Left hindlimb (tissue), 1 donor: ENCODE data around the gene ISYNA1.
A peak's percentile ranks its signal among the peaks of the same experiment; 100 is the strongest.

Source experiments
- DNase-seq: peaks from one replicate; pipeline ENCODE4 v3.0.0-alpha.2; 2018

ISYNA1 gene

DNA sequence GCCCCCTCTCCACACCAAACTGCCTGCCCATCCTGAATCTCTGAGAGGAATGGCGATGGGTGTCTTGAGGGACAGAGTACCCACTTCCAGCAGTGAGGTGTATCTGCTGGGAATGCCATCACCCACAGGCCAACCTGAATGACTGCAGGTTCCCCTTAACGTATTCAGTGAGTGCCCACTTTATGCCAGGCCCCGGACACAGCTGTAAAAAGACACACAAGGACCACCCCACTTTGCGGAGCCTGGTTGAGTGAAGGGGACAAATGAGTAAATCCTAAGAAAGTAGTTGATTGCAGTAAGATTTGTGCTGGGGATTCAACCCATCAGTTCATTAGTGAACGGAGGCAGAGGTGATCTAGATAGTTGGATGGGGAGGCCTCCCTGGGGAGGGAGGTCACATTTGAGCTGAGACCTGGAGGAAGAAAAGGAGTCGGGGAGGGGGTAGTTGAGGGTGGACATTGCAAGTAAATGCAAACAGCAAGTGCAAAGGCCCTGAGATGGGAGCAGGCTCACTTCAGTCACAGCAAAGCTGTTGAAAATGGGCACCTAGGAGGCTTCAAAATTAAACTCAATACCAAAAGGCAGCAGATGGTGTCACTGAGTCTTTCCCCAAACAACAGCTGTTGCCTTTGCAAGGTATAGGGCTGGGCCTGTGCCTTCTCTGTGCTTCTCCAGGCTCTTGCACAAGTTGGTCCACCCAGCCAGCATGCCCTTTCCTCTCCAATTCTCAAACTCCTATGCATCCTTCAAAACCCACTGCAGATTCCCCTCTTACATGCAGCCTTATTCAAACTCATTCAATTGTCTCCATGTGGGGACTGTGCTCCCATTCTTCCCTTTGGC, 47.6 kb downstream of the ISYNA1 start:
- no peak for DNase-seq

DNA sequence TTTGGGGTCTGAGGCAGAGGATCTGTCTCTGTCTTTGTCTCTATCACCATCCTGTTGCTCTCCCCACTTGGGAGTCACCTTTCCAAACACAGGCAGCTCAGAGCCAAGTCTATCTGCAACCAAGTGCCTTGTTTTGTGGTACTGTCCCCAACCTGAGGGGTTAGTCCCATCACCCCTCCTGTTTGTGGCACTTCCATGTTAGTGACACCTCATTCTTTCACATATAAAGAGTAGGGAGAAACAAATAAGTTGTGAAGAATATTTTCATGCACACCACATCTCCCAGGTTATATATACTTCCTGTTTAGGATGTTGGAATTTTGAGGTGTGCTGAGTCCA, 48.2 kb downstream of the ISYNA1 start:
- DNase-seq = no peak

DNA sequence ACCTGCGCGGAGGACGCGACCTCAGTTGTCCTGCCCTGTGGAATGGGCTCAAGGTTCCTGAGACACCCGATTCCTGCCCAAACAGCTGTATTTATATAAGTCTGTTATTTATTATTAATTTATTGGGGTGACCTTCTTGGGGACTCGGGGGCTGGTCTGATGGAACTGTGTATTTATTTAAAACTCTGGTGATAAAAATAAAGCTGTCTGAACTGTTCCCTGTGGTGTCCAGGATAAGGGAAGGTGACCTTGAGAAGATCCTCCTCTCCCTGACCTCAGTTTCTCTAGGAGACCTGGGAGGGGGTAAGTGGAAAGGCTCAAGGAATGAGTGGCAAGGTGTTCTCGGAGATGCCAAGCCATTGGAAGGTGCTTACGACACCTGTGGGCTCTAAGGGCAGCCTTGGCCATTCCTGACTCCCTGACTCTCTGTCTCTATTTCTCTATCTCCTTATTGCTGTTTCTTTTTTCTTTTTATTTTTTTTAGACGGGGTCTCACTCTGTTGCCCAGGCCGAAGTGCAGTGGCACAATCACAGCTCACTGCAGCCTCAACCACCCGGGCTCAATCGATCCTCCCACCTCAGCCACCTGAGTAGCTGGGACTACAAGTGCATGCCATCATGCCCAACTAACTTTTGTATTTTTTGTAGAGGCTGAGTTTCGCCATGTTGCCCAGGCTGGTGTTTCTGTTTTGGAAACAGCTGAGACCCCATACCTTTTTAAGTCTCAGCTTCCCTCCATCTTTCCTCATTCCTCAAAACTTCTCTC, 48.8 kb downstream of the ISYNA1 start:
- DNase-seq = no peak

DNA sequence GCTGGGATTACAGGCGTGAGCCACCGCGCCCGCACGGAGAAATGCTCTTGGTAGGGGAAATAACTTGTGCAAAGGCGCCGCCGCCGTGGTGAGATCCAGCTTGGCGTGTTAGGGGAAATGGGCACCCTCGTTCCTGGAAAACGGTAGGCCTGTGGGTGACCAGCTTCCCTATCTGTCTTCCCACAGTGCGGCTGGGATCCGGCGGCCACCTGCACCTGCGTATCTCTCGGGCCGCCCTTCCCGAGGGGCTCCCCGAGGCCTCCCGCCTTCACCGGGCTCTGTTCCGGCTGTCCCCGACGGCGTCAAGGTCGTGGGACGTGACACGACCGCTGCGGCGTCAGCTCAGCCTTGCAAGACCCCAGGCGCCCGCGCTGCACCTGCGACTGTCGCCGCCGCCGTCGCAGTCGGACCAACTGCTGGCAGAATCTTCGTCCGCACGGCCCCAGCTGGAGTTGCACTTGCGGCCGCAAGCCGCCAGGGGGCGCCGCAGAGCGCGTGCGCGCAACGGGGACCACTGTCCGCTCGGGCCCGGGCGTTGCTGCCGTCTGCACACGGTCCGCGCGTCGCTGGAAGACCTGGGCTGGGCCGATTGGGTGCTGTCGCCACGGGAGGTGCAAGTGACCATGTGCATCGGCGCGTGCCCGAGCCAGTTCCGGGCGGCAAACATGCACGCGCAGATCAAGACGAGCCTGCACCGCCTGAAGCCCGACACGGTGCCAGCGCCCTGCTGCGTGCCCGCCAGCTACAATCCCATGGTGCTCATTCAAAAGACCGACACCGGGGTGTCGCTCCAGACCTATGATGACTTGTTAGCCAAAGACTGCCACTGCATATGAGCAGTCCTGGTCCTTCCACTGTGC, 49.6 kb downstream of the ISYNA1 start:
- peak; percentile 83 for DNase-seq

DNA sequence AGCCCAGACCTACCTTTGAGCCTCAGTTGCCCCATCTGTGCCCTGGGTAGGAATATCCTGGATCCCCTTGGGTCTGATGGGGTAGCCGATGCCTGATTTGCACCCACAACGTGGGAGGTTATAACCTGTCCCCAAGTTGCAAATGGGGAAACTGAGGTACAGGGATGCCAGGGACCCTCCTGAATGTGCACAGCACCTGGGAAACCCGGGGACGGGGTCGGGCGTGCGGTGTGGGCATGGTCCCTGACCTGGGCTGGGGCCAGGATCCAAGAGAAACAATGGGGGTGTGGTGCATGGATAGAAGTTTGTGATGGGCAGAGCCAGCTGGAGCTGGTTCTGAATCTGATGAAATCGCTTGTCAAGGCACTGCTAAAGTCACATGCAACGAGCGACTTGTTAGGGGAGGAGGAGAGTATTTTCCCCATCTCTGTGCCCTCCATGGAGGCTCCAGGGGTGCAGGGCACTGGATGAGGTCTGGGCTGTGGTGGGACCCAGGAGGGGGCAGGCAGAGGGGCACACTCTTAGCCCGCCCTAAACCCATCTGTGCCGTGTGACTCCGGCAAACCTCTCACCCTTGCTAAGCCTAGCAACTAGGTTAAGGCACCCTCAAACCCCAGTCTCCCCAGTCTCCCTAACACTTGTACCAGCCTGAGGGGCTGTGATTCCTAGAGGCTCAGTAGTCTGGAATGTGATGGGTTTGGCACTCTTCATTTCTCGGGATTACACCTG, 51.2 kb downstream of the ISYNA1 start:
- DNase-seq = no peak

DNA sequence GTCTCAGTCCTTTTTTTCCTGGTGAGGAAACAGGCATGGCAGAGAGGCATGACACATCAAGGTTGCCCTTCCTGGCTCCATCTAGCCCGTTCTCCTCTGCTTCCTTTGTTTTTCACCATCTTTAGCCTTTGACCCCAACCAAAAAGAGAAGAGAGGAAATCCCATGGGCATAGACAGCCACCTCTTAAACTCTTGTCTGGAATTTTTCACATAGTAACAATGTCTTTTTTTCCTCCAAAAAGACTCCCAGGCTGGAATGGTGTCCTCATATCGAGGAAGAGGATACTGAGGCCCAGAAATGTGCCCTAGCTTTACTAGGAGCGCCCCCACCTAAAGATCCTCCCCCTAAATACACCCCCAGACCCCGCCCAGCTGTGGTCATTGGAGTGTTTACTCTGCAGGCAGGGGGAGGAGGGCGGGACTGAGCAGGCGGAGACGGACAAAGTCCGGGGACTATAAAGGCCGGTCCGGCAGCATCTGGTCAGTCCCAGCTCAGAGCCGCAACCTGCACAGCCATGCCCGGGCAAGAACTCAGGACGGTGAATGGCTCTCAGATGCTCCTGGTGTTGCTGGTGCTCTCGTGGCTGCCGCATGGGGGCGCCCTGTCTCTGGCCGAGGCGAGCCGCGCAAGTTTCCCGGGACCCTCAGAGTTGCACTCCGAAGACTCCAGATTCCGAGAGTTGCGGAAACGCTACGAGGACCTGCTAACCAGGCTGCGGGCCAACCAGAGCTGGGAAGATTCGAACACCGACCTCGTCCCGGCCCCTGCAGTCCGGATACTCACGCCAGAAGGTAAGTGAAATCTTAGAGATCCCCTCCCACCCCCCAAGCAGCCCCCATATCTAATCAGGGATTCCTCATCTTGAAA, 52.0 kb downstream of the ISYNA1 start, which contains the start of gene GDF15:
Gene GDF15 (plus strand): TSS at position 484 of the 868 bp plus-strand sequence. CDS start 32 bp downstream, at position 516.
- DNase-seq = no peak

DNA sequence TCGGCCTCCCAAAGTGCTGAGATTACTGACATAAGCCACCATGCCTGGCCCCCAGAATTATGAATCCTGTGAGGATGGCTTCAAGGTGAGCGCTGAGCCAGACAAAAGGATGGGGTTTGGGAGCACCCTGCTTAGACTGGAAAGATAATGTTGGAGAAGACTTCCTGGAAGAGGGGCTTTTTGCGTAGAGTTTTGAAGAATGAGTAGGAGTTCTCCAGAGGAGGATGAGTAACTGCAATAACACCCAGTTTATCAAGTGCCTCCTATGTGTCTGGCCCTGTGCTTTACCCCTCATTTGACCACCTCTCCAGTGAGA, 52.6 kb downstream of the ISYNA1 start:
- DNase-seq = no peak

DNA sequence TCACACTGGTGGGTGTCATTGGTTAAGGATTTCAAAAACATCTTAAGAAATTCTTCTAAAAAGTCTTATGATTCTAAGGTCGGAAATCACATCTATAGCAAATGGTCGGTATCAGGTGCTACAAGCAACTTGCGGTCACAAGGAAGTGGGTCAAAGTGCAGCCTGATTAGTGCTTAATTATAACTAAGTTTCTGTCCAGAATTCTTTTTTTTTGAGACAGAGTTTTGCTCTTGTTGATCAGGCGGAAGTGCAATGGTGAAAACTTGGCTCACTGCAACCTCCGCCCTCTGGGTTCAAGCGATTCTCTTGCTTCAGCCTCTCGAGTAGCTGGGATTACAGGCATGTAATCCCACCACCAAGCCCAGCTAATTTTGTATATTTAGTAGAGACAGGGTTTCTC, 53.2 kb downstream of the ISYNA1 start:
- no peak for DNase-seq
